ENCODE results near the gene CRYBA4.

Gene CRYBA4

DNA sequence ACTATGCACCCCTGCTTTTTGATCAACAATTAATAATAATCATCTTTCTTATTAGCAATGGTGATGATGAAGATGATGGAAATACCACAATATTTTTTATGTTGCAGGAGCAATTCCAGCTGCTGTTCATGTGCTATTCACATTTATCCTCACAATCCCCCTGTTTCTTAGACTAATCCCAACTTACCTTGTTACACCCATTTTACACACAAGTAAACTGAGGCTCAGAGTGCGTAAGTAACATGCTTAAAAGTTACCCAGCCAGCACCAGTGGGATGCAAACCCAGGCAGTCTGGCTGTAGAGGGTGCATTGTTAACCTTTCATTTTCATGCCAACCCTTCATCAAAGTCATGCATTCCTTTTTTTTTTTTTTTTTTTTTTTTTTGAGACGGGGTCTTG is 1.6 kb upstream of the CRYBA4 start:
- TF ChIP-seq, protein P1, sequence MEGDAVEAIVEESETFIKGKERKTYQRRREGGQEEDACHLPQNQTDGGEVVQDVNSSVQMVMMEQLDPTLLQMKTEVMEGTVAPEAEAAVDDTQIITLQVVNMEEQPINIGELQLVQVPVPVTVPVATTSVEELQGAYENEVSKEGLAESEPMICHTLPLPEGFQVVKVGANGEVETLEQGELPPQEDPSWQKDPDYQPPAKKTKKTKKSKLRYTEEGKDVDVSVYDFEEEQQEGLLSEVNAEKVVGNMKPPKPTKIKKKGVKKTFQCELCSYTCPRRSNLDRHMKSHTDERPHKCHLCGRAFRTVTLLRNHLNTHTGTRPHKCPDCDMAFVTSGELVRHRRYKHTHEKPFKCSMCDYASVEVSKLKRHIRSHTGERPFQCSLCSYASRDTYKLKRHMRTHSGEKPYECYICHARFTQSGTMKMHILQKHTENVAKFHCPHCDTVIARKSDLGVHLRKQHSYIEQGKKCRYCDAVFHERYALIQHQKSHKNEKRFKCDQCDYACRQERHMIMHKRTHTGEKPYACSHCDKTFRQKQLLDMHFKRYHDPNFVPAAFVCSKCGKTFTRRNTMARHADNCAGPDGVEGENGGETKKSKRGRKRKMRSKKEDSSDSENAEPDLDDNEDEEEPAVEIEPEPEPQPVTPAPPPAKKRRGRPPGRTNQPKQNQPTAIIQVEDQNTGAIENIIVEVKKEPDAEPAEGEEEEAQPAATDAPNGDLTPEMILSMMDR (IDR thresholded peaks at IDR 0.05; ENCODE audit: low read depth, low read length) = no peak
- in situ Hi-C loops (cut with HindIII; ENCODE audit: low sequenced_read_pairs) = no loop called here
- no peak overlapping the region for H3K4me3 ChIP-seq (ENCODE audit: low read depth, low read length)
- DNase-seq (ENCODE audit: low read depth, low spot score) = no peak

DNA sequence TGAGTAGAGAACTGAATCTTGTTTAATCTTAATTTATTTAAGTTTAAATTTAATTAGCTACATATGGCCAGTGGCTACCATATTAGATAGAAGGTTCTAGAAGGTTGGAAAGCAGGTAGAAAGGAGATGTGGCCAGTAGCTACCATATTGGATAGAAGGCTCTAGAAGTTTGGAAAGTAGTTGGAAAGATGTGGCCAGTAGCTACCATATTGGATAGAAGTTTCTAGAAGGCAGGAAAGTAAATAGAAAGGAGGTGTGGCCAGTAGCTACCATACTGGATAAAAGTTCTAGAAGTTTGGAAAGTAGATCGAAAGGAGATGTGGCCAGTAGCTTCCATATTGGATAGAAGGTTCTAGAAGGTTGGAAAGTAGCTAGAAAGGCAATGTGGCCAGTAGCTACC is 2.2 kb downstream of the CRYBA4 start:
- TF ChIP-seq, protein P1 (IDR thresholded peaks at IDR 0.05; ENCODE audit: low read depth, low read length) = no peak
- no peak for DNase-seq (ENCODE audit: low read depth, low spot score)
- H3K4me3 ChIP-seq (ENCODE audit: low read depth, low read length) = no peak overlapping the region
- in situ Hi-C loops (cut with HindIII; ENCODE audit: low sequenced_read_pairs) = no loop called here

DNA sequence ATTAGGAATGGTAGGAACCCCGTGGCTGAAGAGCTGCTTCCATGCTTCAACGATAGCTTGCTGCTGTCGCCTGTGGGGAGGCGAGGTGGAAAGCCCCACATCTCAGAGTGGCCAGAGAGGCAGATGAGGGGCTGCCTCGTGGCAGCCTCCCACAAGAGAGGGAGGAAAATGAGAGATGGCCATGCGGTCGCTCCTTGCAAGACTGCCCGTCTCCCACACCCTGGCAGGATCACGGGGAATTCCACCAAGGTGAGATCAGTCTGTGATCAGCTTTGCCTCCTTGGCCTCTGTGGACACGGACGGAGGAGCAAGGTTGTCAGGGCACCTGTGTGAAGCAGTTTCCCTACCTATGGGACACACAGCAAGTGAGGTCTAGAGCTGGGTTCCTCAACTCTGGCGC is 3.0 kb downstream of the CRYBA4 start:
- TF ChIP-seq, protein P1 (IDR thresholded peaks at IDR 0.05; ENCODE audit: low read depth, low read length) = no peak
- in situ Hi-C loops (cut with HindIII; ENCODE audit: low sequenced_read_pairs) = no loop called here
- H3K4me3 ChIP-seq (ENCODE audit: low read depth, low read length) = no peak overlapping the region
- DNase-seq (ENCODE audit: low read depth, low spot score) = no peak

DNA sequence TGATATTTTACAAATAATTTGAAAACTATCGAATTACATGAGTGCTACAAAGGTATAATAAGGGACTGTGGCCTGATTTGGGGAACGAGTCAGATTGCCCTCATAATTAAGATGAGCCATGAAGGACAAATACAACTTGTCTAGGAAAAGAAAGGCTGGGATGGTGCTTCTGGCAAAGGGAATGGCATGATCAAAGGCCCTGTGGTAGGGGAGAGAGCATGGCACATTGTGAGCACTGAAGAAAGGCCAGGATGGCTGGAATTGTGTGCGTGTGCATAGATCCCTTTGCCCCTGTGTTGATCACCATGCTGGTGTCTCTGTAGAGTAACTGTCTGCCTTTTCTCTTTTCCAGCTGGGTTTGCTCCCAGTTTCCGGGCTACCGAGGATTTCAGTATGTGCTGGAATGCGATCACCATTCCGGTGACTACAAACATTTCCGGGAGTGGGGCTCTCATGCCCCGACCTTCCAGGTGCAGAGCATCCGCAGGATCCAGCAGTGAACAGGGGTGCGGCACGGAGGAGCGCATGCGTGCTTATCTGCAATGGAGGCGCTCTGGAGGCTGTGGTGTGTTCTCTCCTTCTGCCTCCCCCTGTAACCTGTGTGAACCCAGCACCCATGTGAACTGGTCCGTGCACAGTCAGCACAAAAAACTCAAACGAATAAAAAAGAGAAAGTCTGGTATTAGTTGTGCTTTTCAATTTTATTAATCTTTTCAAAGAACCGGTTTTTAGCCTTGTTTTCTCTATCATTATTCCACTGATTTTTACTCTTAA is 8.4 kb downstream of the CRYBA4 start:
- in situ Hi-C loops (cut with HindIII; ENCODE audit: low sequenced_read_pairs) = no loop called here
- DNase-seq (ENCODE audit: low read depth, low spot score) = no peak
- TF ChIP-seq, protein P1 (IDR thresholded peaks at IDR 0.05; ENCODE audit: low read depth, low read length) = no peak
- H3K4me3 ChIP-seq (ENCODE audit: low read depth, low read length) = no peak overlapping the region

DNA sequence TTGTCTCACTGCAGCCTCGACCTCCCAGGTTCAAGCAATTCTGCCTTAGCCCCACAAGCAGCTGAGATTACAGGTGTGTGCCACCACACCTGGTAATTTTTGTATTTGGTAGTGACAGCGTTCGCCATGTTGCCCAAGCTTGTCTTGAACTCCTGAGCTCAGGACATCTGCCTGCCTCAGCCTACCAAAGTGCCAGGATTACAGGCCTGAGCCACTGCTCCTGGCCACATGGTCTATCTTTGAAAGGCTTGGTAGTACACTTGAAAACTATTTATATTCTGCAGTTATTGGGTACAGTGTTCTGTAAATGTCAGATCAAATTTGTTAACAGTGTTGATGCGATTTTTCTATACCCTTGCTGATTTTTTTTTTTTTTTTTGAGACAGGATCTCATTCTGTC is 9.5 kb downstream of the CRYBA4 start:
- in situ Hi-C loops (cut with HindIII; ENCODE audit: low sequenced_read_pairs) = no loop called here
- TF ChIP-seq, protein P1 (IDR thresholded peaks at IDR 0.05; ENCODE audit: low read depth, low read length) = no peak
- H3K4me3 ChIP-seq (ENCODE audit: low read depth, low read length) = no peak overlapping the region
- no peak for DNase-seq (ENCODE audit: low read depth, low spot score)

DNA sequence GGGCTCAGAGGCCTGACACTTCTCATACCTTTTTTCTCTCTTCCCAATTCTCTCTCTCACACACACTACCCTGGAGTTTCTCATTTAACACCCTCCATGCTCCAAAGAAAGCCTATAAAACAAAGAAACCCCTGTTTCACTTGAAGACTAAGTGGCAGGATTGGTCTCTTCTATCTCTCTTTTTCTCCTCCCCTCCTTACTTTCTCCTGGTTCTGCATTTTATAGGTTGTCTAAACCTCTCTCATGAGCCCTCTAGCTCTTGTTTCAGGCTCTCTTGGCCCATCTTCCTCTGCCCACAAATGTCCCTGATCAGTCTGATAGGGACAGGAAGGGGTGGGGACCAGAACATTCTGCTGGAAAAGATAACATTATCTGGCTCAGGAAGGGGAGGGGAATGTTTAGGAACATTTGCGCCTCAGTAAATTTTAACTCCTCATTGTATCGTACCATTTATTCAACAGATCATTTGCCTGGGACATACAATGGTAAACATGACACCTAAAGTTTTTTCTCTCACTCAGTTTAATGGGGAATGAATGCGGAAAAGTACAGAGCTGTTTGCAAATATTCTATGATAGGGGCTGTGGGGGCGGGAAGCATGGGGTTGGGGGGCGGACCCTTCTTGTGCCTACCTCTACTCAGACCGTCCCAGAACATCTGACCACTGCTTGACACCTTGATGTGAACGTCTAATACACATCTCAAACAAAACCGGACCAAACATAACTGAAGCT is 10.8 kb downstream of the CRYBA4 start:
- TF ChIP-seq, protein P1 (IDR thresholded peaks at IDR 0.05; ENCODE audit: low read depth, low read length) = no peak
- no peak for DNase-seq (ENCODE audit: low read depth, low spot score)
- no peak overlapping the region for H3K4me3 ChIP-seq (ENCODE audit: low read depth, low read length)
- in situ Hi-C loops (cut with HindIII; ENCODE audit: low sequenced_read_pairs) = no loop called here

Measured in astrocyte of the spinal cord (primary cell).